Nephron progenitor cell (in vitro differentiated cells): Measurements from ENCODE around the gene CD69.

Source experiments
- DNase-seq: peaks from one replicate; pipeline ENCODE4 v3.0.0; 2021
- H3K27ac Mint-ChIP-seq: 2 replicates; pipeline ENCODE4 v1.8.0; 2021; ENCODE audit warnings: mild to moderate bottlenecking, moderate library complexity, mixed read lengths
- H3K27me3 Mint-ChIP-seq: 2 replicates; pipeline ENCODE4 v1.8.0; 2021; ENCODE audit warnings: mild to moderate bottlenecking, low read depth, mixed read lengths; ENCODE audit not compliant: poor library complexity
- H3K36me3 Mint-ChIP-seq: 2 replicates; pipeline ENCODE4 v1.8.0; 2021; ENCODE audit warnings: low read depth, mixed read lengths
- H3K4me1 Mint-ChIP-seq: 2 replicates; pipeline ENCODE4 v1.8.0; 2021; ENCODE audit warnings: mixed read lengths
- H3K4me3 Mint-ChIP-seq: 2 replicates; pipeline ENCODE4 v1.8.0; 2021; ENCODE audit warnings: mild to moderate bottlenecking, moderate library complexity, mixed read lengths
- H3K9me3 Mint-ChIP-seq: 2 replicates; pipeline ENCODE4 v1.8.0; 2021; ENCODE audit warnings: mild to moderate bottlenecking, moderate library complexity, mixed read lengths
- TF ChIP-seq, protein P1 (sequence below): fragments of 200-600 bp; sonication (generic); IDR thresholded peaks from 2 replicates; pipeline ENCODE4 v1.5.0; 2021; ENCODE audit warnings: antibody characterized with exemption

Gene CD69

DNA sequence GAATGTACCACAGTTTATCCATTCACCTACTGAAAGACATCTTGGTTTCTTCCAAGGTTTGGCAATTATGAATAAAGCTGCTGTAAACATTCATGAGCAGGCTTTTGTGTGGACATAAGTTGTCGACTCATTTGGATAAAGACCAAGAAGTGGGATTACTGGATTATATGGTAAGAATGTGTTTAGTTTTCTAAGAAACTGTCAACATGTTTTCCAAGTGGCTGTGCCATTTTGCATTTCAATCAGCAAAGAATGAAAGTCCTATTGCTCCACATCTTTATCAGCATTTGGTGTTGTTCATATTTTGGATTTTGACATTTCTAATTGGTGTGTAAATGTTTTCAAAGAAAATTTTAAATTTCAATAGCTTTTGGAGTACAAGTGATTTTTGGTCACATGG lies 39.3 kb upstream of the CD69 start:
- Mint-ChIP-seq H3K36me3 (no peaks in the 10 kb centered on the region), H3K27me3 (peaks cover 5% of the 10 kb centered on the region), H3K9me3 (peaks cover 8% of the 10 kb centered on the region), H3K4me3 (no peak overlapping the region), H3K4me1 (peaks cover 24% of the 10 kb centered on the region), H3K27ac (no peak overlapping the region)
- DNase-seq: no peak
- TF ChIP-seq, protein P1, sequence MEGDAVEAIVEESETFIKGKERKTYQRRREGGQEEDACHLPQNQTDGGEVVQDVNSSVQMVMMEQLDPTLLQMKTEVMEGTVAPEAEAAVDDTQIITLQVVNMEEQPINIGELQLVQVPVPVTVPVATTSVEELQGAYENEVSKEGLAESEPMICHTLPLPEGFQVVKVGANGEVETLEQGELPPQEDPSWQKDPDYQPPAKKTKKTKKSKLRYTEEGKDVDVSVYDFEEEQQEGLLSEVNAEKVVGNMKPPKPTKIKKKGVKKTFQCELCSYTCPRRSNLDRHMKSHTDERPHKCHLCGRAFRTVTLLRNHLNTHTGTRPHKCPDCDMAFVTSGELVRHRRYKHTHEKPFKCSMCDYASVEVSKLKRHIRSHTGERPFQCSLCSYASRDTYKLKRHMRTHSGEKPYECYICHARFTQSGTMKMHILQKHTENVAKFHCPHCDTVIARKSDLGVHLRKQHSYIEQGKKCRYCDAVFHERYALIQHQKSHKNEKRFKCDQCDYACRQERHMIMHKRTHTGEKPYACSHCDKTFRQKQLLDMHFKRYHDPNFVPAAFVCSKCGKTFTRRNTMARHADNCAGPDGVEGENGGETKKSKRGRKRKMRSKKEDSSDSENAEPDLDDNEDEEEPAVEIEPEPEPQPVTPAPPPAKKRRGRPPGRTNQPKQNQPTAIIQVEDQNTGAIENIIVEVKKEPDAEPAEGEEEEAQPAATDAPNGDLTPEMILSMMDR: no peak

DNA sequence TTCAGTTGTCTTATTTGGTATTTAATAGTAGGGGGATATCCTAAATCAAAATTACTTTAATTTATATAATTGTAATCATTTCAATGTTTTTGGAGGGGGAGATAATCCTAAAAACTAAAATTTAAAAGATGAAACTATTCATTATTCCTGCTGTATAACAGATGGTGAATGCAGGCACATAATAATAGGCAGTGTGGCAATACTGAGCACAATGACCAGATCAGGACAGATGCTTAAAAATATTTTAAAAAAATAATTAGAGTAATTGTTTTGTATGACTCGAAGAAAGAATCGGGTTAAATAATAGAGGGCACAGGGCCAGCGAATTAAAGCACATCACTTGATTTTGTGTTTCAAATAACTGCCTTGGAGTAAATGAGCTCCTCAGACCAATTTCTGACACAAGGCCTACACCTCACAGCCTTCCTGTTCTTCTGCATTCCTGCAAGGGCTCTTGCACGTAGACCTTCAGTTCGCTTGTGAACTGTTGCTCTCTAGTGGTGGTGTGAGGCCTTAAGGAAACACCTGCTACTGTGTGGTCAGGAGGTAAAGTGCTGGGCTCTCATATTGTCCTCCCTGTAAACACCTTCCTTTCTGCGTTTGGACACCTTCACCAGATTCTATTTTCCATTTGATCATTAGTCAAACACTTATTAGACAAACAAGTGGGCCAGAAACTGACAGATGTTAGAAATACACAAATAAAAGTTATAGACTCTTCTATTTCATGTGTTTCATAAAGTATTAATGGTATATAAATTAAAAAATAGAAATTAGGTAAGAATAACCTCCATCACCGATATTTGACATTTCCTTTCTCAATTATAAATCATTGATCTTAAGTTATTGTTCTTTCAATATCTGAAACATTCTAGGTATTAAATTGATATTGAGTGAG lies 37.3 kb upstream of the CD69 start:
- H3K4me1 Mint-ChIP-seq: peaks cover 10% of the 10 kb centered on the region
- H3K4me3 Mint-ChIP-seq: no peak overlapping the region
- H3K36me3 Mint-ChIP-seq: no peaks in the 10 kb centered on the region
- H3K9me3 Mint-ChIP-seq: peaks cover 5% of the 10 kb centered on the region
- peaks cover 10% of the 10 kb centered on the region for H3K27me3 Mint-ChIP-seq
- TF ChIP-seq, protein P1: peak; percentile 33
- H3K27ac Mint-ChIP-seq: no peak overlapping the region
- DNase-seq: peak; percentile 29

DNA sequence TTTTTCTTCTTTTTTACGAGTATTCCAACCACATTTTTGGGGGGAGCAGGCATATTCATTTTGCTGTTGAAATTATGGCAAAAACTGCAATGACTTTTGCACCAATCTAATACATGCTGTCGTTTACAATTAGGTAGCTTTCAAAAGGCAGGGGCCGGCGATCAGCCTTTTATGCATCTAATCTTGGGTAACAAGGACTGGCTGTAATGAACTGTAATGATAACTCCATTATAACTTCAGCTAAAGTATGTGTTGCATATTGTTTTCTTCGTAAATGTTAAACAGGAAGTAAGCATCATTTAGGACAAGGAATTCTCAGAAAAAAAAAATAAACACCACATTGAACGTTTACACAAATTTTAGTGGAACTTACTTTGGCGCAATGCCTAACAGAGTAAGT lies 36.3 kb upstream of the CD69 start:
- no peak for DNase-seq
- TF ChIP-seq, protein P1: no peak
- H3K9me3 Mint-ChIP-seq: peaks cover 2% of the 10 kb centered on the region
- no peak overlapping the region for H3K27ac Mint-ChIP-seq
- no peaks in the 10 kb centered on the region for H3K36me3 Mint-ChIP-seq
- peaks cover 9% of the 10 kb centered on the region for H3K27me3 Mint-ChIP-seq
- peaks cover 10% of the 10 kb centered on the region for H3K4me1 Mint-ChIP-seq
- no peak overlapping the region for H3K4me3 Mint-ChIP-seq

DNA sequence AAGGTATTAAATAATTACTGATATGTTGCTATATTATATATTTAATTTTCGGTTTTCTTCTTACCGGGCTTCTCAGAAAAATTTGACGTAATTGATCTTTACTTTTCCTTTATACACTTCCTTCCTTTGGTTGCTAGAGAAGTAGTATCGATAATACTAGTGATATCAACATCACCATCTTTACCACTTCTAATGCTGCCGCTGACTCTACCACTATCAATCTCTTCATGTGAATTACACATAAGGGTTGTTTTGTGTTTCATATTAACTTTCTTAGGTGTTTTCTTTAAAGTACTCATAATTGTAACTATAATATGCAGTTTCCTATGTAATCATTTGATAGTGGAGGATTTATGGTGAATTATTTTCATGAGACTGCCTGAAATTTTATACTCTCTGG lies 35.6 kb upstream of the CD69 start:
- H3K27ac Mint-ChIP-seq: no peak overlapping the region
- H3K9me3 Mint-ChIP-seq: no peaks in the 10 kb centered on the region
- no peak for DNase-seq
- peaks cover 10% of the 10 kb centered on the region for H3K4me1 Mint-ChIP-seq
- H3K27me3 Mint-ChIP-seq: peaks cover 5% of the 10 kb centered on the region
- TF ChIP-seq, protein P1: no peak
- no peak overlapping the region for H3K4me3 Mint-ChIP-seq
- no peaks in the 10 kb centered on the region for H3K36me3 Mint-ChIP-seq

DNA sequence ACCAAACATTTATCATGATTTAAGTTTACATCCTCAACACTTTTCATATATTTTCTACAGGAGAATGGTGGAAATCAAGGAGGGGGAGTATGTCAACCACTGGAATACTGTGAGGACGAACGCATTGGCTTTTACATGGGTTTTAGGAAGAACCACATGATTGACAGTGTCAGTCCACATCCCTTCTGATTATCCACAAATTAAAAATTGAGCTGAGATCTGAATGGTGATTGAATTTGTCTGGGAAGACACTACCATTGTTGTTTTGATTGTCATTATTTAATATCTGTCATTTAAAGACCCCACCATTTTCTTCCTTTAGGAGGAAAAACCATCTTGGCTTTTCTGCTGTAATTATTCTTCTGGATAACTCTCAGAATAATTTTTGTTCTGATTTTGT lies 35.2 kb upstream of the CD69 start:
- no peak for DNase-seq
- Mint-ChIP-seq H3K36me3 (no peaks in the 10 kb centered on the region), H3K4me1 (peaks cover 10% of the 10 kb centered on the region), H3K9me3 (no peaks in the 10 kb centered on the region), H3K27me3 (peaks cover 5% of the 10 kb centered on the region), H3K27ac (no peak overlapping the region), H3K4me3 (no peak overlapping the region)
- TF ChIP-seq, protein P1: no peak
